RWPE1 (cell line): ENCODE measurements around the gene CNTN4.

ENCODE experiments used
- CTCF ChIA-PET: fragments of 350-600 bp; sonication (Branson Sonifier 250); formaldehyde crosslinking; extraction: SDS; loops from one replicate; lab custom pipeline; 2021; lab: Yijun Ruan, JAX
- POLR2A ChIA-PET: fragments of 400-600 bp; formaldehyde crosslinking; extraction: SDS; loops from one replicate; lab custom pipeline; 2020; ENCODE audit warnings: antibody characterized with exemption; ENCODE audit not compliant: low non-redundant PET; lab: Yijun Ruan, JAX
- DNase-seq: peaks from one replicate; pipeline ENCODE4 v3.0.0; 2012; ENCODE audit warnings: low spot score
- H3K27ac ChIP-seq: fragments of 450-650 bp; 2 replicates; pipeline ENCODE4 v1.5.1; 2017
- CTCF ChIP-seq: fragments of 450-650 bp; conservative IDR thresholded peaks from 2 replicates; pipeline ENCODE4 v1.5.1; 2017; ENCODE audit warnings: low read depth, mild to moderate bottlenecking

Gene CNTN4

GRCh38 chr3:2578560-2578959 lies 479.9 kb downstream of the CNTN4 start:
- ChIA-PET CTCF (no interaction called here), POLR2A (no interaction called here)
- DNase-seq, result no peak
- TF ChIP-seq CTCF, result no peak
- H3K27ac ChIP-seq, result no peak overlapping the region

- DNase-seq, result no peak
- no peak for TF ChIP-seq CTCF
- no peak overlapping the region for H3K27ac ChIP-seq
- ChIA-PET POLR2A (no interaction called here), CTCF (no interaction called here)
Measured at GRCh38 chr3:2579206-2579605, 480.5 kb downstream of the CNTN4 start.

- H3K27ac ChIP-seq, result no peak overlapping the region
- ChIA-PET CTCF (no interaction called here), POLR2A (no interaction called here)
- DNase-seq, result no peak
- no peak for TF ChIP-seq CTCF
Measured at GRCh38 chr3:2583046-2583445, 484.4 kb downstream of the CNTN4 start.

GRCh38 chr3:2589336-2589969 lies 490.8 kb downstream of the CNTN4 start:
- POLR2A ChIA-PET, result no interaction called here
- CTCF ChIA-PET, result no interaction called here
- TF ChIP-seq CTCF, result no peak
- no peak overlapping the region for H3K27ac ChIP-seq
- no peak for DNase-seq

GRCh38 chr3:2595486-2595885 lies 496.8 kb downstream of the CNTN4 start:
- H3K27ac ChIP-seq, result no peak overlapping the region
- TF ChIP-seq CTCF, result no peak
- DNase-seq, result no peak
- POLR2A ChIA-PET, result no interaction called here
- CTCF ChIA-PET, result no interaction called here

- no peak for DNase-seq
- ChIA-PET POLR2A (no interaction called here), CTCF (no interaction called here)
- no peak for TF ChIP-seq CTCF
- H3K27ac ChIP-seq, result no peak overlapping the region
Measured at GRCh38 chr3:2597615-2598014, 498.9 kb downstream of the CNTN4 start.
